Nephron progenitor cell (in vitro differentiated cells): ENCODE measurements around the gene WAPL.
A peak's percentile ranks its signal among the peaks of the same experiment; 100 is the strongest.

ENCODE experiments used
- DNase-seq: peaks from one replicate; pipeline ENCODE4 v3.0.0; 2021
- H3K27ac Mint-ChIP-seq: 2 replicates; pipeline ENCODE4 v1.8.0; 2021; ENCODE audit warnings: mild to moderate bottlenecking, moderate library complexity, mixed read lengths
- H3K27me3 Mint-ChIP-seq: 2 replicates; pipeline ENCODE4 v1.8.0; 2021; ENCODE audit warnings: mild to moderate bottlenecking, low read depth, mixed read lengths; ENCODE audit not compliant: poor library complexity
- H3K36me3 Mint-ChIP-seq: 2 replicates; pipeline ENCODE4 v1.8.0; 2021; ENCODE audit warnings: low read depth, mixed read lengths
- H3K4me1 Mint-ChIP-seq: 2 replicates; pipeline ENCODE4 v1.8.0; 2021; ENCODE audit warnings: mixed read lengths
- H3K4me3 Mint-ChIP-seq: 2 replicates; pipeline ENCODE4 v1.8.0; 2021; ENCODE audit warnings: mild to moderate bottlenecking, moderate library complexity, mixed read lengths
- H3K9me3 Mint-ChIP-seq: 2 replicates; pipeline ENCODE4 v1.8.0; 2021; ENCODE audit warnings: mild to moderate bottlenecking, moderate library complexity, mixed read lengths
- CTCF ChIP-seq: fragments of 200-600 bp; sonication (generic); IDR thresholded peaks from 2 replicates; pipeline ENCODE4 v1.5.0; 2021; ENCODE audit warnings: antibody characterized with exemption

Gene WAPL

GRCh38 chr10:86451604-86451960 lies 70.0 kb downstream of the WAPL start:
- no peak for DNase-seq
- Mint-ChIP-seq H3K27me3 (no peaks in the 10 kb centered on the region), H3K36me3 (peaks cover 90% of the 10 kb centered on the region), H3K9me3 (peaks cover 29% of the 10 kb centered on the region), H3K4me1 (no peaks in the 10 kb centered on the region), H3K4me3 (no peak overlapping the region), H3K27ac (no peak overlapping the region)
- TF ChIP-seq CTCF: no peak

GRCh38 chr10:86450806-86451603 lies 70.6 kb downstream of the WAPL start:
- no peak for DNase-seq
- Mint-ChIP-seq H3K4me3 (no peak overlapping the region), H3K27me3 (no peaks in the 10 kb centered on the region), H3K27ac (no peak overlapping the region), H3K9me3 (peaks cover 24% of the 10 kb centered on the region), H3K4me1 (no peaks in the 10 kb centered on the region), H3K36me3 (peaks cover 90% of the 10 kb centered on the region)
- TF ChIP-seq CTCF: no peak

- Mint-ChIP-seq H3K27ac (peak overlapping the region; percentile 57), H3K36me3 (peaks cover 90% of the 10 kb centered on the region), H3K27me3 (no peaks in the 10 kb centered on the region), H3K4me3 (no peak overlapping the region), H3K4me1 (no peaks in the 10 kb centered on the region), H3K9me3 (peaks cover 14% of the 10 kb centered on the region)
- DNase-seq: no peak
- TF ChIP-seq CTCF: no peak
Measured at GRCh38 chr10:86449926-86450558, 71.5 kb downstream of the WAPL start.

GRCh38 chr10:86447432-86447831 lies 74.2 kb downstream of the WAPL start:
- TF ChIP-seq CTCF: no peak
- Mint-ChIP-seq H3K9me3 (no peaks in the 10 kb centered on the region), H3K4me3 (no peak overlapping the region), H3K4me1 (no peaks in the 10 kb centered on the region), H3K36me3 (peaks cover 92% of the 10 kb centered on the region), H3K27me3 (no peaks in the 10 kb centered on the region), H3K27ac (no peak overlapping the region)
- DNase-seq: no peak

- Mint-ChIP-seq H3K27ac (no peak overlapping the region), H3K4me1 (no peaks in the 10 kb centered on the region), H3K36me3 (peaks cover 92% of the 10 kb centered on the region), H3K4me3 (no peak overlapping the region), H3K9me3 (no peaks in the 10 kb centered on the region), H3K27me3 (no peaks in the 10 kb centered on the region)
- DNase-seq: no peak
- TF ChIP-seq CTCF: no peak
Measured at GRCh38 chr10:86446987-86447386, 74.6 kb downstream of the WAPL start.

GRCh38 chr10:86446440-86446839 lies 75.2 kb downstream of the WAPL start:
- H3K27me3 Mint-ChIP-seq: no peaks in the 10 kb centered on the region
- peaks cover 92% of the 10 kb centered on the region for H3K36me3 Mint-ChIP-seq
- DNase-seq: no peak
- TF ChIP-seq CTCF: no peak
- H3K27ac Mint-ChIP-seq: no peak overlapping the region
- H3K4me3 Mint-ChIP-seq: no peak overlapping the region
- H3K9me3 Mint-ChIP-seq: no peaks in the 10 kb centered on the region
- H3K4me1 Mint-ChIP-seq: no peaks in the 10 kb centered on the region
